ENCODE measurements around the gene ACVR1B.

DNA sequence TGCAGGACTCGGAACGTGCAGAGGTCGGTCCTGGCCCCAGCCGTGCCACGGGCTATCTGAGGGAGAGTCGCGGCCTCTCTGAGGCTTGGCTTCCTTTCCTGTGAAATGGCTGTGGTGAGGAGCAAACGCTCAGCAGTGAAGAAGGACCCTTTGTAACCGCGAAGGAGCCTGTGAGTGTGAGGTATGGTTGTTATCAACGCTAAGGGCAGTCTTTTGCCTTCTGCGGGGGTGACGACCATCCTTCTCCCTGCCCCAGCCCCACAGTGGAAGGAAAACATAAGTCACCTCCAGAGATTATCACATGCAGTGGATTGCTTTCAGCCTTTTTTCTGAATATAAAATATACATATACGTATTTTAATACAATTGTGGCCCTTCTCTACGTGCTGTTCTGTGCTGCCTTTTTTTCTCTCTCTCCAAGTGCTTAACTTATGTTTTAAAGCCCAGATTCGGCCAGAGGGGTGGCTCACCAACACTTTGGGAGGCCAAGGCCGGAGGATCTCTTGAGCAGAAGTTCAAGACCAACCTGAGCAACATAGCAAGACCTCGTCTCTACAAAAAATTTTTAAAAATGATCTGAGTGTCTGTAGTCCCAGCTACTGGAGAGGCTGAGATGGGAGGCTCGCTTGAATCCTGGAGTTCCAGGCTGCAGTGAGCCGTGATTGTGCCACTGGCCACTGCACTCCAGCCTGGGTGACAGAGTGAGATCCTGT is 72.6 kb downstream of the ACVR1B start:
- TF ChIP-seq SIN3A (IDR thresholded peaks at IDR 0.05; ENCODE audit: borderline replicate concordance, insufficient read depth, low read length): no peak
- TF ChIP-seq POLR2AphosphoS5 (IDR thresholded peaks at IDR 0.05; ENCODE audit: low read depth, low read length): no peak
- TF ChIP-seq, protein P1, sequence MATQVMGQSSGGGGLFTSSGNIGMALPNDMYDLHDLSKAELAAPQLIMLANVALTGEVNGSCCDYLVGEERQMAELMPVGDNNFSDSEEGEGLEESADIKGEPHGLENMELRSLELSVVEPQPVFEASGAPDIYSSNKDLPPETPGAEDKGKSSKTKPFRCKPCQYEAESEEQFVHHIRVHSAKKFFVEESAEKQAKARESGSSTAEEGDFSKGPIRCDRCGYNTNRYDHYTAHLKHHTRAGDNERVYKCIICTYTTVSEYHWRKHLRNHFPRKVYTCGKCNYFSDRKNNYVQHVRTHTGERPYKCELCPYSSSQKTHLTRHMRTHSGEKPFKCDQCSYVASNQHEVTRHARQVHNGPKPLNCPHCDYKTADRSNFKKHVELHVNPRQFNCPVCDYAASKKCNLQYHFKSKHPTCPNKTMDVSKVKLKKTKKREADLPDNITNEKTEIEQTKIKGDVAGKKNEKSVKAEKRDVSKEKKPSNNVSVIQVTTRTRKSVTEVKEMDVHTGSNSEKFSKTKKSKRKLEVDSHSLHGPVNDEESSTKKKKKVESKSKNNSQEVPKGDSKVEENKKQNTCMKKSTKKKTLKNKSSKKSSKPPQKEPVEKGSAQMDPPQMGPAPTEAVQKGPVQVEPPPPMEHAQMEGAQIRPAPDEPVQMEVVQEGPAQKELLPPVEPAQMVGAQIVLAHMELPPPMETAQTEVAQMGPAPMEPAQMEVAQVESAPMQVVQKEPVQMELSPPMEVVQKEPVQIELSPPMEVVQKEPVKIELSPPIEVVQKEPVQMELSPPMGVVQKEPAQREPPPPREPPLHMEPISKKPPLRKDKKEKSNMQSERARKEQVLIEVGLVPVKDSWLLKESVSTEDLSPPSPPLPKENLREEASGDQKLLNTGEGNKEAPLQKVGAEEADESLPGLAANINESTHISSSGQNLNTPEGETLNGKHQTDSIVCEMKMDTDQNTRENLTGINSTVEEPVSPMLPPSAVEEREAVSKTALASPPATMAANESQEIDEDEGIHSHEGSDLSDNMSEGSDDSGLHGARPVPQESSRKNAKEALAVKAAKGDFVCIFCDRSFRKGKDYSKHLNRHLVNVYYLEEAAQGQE (IDR thresholded peaks at IDR 0.05; ENCODE audit: insufficient read depth in 1 of 2, low read depth in 2 of 2, low read length in 2 of 2): no peak
- TF ChIP-seq TAF1 (IDR thresholded peaks at IDR 0.05; ENCODE audit: borderline replicate concordance, insufficient read depth, low read length): no peak

All from PFSK-1 (cell line).